ENCODE results near the gene CHCHD6.

- TF ChIP-seq CTCF (conservative IDR thresholded peaks at IDR 0.05 in 1 of 2, IDR thresholded peaks at IDR 0.05 in 1 of 2; ENCODE audit: extremely low read depth in 1 of 2, insufficient read depth in 1 of 2, low read depth in 1 of 2, low read length in 2 of 2): no peak
- TF ChIP-seq EZH2 (IDR thresholded peaks at IDR 0.05; ENCODE audit: borderline replicate concordance, low read length): no peak
Measured at GRCh38 chr3:126895178-126896066, 191.4 kb downstream of the CHCHD6 start.

Data from mammary epithelial cell (primary cell).